NCI-H82 treated with DMSO at 0.1 percent for 48 hours (cell line): ENCODE measurements around the gene SELENOM.
"Not testable (repeated sequence)": the region's sequence is repeated elsewhere in the genome, so short reads cannot be mapped to it uniquely, and the experiment has no call there.

Experiments used
- DNase-seq: peaks from one replicate; lab custom pipeline; 2025; ENCODE audit not compliant: unreplicated experiment; lab: John Stamatoyannopoulos, UW

The SELENOM gene

DNA sequence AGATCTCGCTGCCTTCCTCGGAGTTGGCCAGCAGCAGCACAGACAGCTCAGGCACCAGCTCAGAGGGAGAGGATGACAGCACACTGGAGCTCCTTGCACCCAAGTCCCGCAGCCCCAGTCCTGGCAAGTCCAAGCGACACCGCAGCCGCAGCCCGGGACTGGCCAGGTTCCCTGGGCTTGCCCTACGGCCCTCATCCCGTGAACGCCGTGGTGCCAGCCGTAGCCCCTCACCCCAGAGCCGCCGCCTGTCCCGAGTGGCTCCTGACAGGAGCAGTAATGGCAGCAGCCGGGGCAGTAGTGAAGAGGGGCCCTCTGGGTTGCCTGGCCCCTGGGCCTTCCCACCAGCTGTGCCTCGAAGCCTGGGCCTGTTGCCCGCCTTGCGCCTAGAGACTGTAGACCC, 26.5 kb upstream of the SELENOM start:
- no peak for DNase-seq

DNA sequence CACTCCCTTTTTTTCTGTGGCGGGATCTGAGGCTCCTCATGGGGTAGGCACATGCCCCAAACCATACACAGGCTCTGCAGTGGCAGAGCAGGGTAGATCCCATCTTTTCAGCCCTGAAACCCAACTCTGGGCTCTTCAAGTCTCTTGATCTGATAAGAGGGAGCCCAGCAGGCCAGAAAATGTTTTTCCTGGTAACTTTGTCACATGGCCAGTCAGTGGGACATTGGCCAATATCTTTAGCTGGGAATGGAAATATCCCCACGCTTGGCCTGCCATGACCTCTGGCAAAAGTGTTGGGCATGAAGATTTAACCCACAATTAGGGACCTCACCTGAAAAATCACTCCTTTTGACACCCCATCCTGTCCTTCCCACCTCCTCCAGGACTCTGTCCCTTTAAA, 23.5 kb upstream of the SELENOM start:
- DNase-seq = no peak

DNA sequence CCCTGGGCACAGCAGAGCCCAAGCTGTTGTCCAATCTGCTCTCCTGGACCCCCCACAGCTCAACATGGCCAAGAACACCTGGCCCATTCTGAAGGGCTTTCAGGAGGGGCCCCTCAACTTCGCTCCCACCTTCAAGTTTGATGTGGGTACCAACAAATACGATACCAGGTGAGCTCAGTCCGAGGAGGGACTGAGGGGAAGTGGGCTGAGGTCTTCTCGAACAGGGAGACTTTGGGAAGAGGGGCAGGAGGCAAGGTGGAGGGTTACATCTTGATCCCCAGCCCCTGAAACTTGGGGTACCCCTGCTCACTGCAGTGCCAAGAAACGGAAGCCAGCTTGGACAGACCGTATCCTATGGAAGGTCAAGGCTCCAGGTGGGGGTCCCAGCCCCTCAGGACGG, 20.8 kb upstream of the SELENOM start:
- no peak for DNase-seq

DNA sequence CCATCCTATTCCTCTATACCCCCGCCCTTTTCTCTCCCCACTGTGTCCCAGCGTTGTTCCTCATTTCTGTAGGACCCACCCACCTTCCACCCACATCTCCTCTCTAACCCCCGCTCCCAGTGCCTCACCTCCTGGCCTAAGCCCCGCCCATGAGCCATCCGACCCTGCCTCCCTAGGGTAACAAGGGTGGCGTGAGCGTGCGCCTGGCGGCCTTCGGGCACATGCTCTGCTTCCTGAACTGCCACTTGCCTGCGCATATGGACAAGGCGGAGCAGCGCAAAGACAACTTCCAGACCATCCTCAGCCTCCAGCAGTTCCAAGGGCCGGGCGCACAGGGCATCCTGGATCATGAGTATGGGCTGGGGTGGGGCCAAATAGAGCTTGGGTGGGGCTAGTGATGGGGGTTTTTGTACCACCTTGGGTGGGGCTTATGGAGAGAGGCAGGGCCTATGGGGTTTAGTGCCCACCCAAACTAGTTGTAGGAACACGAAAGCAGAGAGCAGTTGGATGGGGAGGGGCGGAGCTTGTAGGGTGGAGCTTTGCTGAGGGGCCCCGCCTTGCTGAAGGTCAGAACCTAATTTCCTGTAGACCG, 19.9 kb upstream of the SELENOM start:
- DNase-seq = no peak

DNA sequence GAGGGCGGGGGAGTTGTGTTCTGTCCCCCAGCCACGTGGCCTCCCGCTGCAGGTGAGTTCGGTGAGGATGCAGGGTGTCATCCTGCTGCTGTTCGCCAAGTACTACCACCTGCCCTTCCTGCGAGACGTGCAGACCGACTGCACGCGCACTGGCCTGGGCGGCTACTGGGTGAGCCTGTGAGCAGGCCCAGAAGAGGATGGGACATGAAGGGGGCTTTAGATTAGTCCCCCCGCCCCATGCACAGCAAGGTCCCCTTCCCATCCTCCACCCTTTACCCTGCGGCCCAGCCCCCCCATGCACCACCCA, 19.5 kb upstream of the SELENOM start:
- no peak for DNase-seq

DNA sequence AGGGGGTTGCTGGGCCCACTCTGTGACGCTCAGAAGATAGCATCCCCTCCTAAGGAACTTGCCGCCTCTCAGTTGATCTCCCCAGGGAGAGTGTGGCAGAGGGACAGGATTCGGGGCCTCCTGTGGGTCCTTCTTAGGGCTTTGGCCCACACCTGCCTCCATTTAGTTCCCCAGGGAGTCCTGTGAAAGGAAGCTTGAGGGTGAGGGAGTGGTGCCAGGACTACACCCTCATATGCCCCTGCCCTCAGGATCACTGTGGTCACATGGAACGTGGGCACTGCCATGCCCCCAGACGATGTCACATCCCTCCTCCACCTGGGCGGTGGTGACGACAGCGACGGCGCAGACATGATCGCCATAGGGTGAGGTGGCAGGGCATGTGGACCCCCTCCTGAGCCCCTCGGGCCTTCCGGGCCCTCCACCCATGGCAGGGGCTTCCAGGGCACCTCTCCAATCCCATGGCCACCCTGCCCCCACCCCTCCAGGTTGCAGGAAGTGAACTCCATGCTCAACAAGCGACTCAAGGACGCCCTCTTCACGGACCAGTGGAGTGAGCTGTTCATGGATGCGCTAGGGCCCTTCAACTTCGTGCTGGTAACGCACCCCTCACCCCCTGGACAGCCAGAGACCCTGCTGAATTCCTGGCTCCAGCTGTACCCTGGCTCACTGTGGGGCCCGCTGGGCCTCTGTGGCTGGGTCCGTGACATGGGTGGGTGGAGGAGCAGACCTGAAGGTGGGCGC, 18.9 kb upstream of the SELENOM start:
- DNase-seq = no peak

DNA sequence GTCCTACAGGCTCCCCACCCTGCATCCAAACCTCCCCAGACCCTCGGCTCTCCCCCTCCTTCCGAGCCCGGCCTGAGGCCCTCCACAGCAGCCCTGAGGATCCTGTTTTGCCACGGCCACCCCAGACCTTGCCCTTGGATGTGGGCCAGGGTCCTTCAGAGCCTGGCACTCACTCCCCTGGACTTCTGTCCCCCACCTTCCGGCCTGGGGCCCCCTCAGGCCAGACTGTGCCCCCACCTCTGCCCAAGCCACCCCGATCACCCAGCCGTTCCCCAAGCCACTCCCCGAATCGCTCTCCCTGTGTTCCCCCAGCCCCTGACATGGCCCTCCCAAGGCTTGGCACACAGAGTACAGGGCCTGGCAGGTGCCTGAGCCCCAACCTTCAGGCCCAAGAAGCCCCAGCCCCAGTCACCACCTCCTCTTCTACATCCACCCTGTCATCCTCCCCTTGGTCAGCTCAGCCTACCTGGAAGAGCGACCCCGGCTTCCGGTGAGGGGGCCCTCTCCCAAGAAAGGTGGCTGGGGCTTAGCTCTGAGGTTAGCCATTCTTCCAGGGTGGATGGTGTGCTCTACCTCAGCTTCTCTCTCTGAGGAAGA, 18.3 kb upstream of the SELENOM start:
- DNase-seq = no peak

DNA sequence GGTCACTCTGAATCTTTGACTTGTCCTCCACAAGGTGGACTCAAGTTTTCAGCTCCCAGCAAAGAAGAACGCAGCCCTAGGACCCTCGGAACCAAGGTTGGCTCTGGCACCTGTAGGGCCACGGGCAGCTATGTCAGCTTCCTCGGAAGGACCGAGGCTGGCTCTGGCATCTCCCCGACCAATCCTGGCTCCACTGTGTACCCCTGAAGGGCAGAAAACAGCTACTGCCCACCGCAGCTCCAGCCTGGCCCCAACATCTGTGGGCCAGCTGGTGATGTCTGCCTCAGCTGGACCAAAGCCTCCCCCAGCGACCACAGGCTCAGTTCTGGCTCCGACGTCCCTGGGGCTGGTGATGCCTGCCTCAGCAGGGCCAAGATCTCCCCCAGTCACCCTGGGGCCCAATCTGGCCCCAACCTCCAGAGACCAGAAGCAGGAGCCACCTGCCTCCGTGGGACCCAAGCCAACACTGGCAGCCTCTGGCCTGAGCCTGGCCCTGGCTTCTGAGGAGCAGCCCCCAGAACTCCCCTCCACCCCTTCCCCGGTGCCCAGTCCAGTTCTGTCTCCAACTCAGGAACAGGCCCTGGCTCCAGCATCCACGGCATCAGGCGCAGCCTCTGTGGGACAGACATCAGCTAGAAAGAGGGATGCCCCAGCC, 17.6 kb upstream of the SELENOM start:
- no peak for DNase-seq

DNA sequence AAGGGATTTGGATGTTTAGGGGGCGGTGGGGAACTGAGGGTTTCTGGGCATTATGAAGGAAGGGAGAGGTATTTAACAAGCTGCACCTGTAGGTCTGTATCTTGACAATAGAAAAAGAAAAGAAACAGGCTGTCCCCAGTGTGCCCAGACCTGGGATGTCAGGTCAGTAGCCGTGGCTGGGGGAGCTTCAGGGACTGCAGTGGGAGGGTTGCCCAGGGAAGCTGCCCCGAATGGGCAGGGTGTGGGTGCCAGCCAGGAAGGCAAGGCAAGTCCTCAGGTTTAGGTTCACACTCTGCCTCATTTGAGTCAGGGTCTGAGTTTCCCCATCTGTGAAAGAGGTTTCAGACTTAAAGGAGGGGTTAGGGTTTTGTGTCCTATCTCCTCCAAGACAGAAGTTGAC, 16.9 kb upstream of the SELENOM start:
- no peak for DNase-seq

DNA sequence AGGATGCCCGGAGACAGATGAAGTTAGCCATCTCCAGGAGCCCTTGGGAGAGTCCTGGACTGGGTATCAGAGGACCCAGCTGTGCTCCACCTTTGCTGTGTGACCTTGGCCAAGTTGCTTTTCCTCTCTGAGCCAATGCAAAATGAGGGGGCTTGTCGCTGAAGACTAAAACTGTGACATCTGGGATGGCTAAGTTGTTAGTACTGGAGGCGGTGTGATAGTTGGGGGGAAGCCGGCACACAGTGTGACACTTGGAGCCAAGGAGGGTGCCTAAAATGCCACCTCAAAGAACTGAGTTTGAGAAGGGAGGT, 15.9 kb upstream of the SELENOM start:
- no peak for DNase-seq

DNA sequence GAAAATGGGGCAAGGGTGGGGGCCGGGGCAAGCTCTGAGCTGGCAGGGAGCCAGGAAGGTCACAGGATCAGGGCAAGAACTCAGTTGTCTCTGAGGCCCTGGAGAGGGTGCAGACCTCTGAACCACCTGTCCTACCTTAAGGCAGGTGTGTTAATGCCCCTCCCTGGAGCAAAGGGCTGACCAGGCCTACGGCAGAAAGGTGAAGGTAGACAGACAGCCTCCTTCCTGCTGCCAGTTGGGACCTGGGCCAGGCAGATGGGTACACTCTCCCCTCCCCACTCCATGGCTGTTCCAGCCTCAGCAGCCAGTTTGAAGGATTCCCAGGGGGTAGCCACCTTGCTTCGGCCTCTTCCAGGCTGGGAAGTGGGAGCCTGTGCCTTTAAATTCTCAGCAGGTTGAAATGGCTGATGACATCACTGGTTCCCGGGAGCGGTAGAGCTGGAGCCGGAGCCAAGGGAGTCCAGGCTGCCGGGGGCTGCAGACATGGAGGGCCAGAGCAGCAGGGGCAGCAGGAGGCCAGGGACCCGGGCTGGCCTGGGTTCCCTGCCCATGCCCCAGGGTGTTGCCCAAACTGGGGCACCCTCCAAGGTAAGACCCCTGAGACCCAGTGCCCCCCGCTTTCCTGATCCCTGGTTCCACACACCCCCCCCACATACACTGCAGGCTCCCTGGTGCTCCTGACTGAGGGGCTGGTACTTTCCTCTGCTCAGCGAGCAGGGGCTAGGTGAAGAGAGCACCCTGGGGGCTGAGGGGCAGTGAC, 15.3 kb upstream of the SELENOM start, which contains the start of gene INPP5J:
TSS of gene INPP5J (plus strand) at position 435 of the 760 bp plus-strand sequence. CDS start at position 484, 49 bp downstream.
- no peak for DNase-seq

DNA sequence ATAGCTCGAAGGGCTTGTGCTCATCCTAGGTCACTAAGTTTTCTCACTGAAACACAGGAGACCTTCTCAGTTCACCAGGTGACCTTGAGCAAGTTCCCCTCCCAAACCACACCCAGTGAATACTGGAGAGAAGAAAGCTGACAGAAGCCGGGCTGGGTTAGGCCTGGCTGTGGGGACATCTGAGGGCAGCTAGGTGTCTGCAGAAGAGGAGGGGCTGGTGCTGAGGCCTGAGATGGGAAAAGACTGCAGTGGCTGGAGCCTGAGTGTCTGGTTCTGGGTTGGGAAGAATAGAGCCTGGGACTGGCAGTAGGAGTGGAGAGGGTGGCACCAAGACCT, 14.8 kb upstream of the SELENOM start:
- DNase-seq = no peak

DNA sequence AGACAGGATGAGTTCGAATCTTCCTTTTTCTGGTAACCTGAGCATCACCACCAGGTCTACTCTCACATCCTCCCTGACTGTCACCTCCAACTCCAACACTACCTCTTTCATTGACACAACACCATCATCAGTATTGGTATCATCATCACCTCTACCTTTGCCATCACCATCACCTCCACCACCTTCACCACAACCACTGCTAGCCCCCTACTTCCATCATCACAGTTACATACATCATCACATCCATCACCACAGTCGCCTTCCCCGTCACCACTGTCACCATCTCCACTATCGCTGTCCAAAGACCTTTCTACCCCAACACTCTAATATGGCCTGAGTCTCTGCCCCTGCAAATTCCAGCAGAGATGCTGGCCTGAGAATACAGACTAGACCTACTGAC, 14.0 kb upstream of the SELENOM start:
- DNase-seq = no peak

DNA sequence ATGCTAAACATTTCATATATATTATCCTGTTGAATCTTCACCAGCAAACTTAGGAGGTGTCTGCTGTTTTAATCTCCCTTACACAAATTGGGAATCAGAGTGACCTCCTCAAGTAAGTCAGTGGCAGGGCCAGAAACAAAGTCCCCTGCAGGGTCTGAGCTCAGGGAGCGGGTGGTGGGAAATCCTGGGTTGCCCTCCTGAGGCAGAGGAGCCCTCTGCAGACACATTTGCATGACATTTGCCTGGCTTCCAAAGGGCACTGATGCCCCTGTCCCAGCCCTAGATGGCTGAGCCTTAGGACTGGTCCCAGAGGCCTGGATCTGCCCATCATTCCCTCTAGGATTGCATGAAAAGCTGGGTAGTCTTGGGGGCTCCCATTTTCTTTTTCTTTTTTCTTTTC, 13.3 kb upstream of the SELENOM start:
- DNase-seq = no peak

DNA sequence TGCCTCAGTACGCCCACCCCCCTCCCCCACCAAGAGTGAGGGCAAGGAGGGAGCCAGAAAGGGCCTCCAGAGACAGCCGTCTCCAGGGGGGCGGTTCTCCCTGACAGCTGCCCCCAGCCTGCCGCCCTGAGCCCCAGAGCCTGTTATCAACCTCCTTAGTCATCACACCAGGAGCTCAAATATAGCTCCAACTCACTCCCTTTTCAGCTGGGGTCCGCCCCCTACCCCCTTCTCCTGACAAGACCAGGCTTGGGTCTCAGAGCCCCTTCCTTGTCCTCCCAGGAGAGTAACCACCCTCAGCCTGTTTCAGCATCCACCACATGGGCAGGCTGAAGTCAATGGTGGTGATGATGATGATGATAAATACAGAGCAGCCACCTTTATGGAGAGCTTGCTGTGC, 12.9 kb upstream of the SELENOM start:
- no peak for DNase-seq

DNA sequence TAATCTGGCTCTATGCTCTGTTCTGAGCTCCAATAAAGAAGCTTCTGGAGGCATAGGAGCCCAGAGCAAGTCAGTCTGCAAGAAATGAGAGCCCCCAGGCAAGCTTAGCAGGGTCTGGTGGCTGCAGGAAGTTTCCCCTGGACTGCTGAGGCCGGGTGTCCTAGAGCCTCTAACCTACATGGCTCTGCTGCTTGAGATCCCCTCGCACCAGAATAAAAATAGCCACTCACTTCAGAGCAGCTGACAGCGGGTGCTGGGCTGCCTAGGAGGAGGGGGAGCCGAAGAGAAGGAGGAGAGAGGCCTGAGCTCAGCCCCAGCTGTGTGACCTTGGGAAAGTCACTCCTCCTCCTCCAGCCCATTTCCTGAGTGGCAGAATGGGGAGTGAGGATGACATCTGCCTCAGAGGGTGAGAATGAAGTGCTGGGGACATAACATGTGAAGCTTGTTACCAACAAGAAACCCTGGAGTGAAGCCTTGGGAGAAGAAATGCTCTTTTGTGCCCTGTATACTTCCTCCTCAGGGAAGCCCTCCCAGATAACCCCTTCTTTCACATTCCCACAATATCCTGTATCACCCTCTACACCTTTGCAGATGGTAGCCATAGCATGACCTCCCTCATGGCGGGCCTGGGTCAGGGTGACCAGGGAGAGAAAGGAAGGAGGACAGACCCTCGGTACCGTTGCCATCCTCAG, 11.8 kb upstream of the SELENOM start:
- no peak for DNase-seq

DNA sequence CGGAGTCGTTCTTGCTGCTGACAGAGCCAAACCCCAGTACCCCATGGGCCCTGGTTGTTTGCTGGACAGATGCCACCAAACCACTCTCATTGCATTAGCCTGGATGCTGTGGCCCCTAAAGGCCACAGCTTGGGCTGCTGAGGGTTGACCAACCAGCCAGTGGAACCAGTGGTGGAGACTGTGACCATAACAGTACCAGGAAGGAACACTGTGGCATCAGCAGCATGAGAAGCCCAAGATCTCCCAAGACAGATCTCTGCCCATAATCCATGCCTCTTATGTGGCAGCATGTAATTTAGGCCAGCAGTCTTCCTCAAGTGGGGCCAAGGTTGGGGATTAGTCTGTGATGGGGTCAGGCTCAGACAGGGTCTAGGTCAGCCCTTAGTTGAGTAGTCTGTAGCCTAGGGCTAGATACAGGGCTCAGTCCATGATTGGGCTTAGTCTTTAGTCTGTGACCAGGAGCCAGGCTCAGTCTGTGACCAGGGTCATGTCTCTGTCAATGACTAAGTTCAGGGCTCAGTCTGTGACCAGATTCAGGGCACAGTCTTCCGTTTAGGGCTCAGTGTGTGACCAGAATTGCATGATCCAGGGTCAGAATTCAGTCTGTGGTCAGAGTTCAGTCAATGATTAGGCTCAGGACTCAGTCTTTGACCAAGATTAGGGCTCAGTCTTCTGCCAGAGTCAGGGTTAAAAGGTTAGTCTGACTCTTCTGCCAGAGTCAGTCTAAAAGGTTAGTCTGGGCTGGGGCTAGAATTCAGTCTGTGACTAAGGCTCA, 10.9 kb upstream of the SELENOM start:
- no peak for DNase-seq

DNA sequence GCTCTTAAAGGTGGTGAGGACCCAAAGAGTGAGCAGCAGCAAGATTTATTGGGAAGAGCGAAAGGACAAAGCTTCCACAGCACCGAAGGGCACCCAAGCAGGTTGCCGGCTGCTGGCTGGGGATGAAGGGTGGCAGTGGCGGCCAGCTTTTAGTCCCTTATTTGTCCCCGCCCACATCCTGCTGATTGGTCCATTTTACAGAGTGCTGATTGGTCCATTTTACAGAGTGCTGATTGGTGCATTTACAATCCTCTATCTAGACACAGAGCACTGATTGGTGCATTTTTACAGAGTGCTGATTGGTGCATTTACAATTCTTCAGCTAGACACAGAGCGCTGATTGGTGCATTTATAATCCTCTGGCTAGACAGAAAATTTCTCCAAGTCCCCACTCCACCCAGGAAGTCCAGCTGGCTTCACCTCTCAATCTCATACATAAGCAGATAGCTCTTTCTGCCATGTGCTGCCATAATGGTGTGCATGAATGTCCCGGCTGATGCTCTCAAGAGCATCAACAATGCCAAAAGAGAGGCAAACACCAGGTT, 5.3 kb upstream of the SELENOM start:
- DNase-seq = not testable (repeated sequence)

DNA sequence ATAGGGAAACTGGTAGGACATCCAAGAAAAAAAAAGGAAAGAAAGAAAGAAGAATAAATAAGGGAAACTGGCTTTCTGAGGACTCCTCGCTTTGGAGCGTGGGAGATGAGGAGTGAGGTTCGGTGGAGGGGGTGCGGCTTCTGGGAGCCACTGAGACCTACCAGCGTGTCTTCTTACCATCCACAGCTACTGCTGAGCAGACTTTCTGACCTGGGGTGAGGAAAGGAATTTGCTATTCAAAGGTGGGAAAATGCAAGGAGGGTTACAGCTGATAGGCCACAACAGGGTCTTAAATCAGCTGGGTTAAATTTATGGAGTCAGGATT, 488 bp upstream of the SELENOM start:
- no peak for DNase-seq

DNA sequence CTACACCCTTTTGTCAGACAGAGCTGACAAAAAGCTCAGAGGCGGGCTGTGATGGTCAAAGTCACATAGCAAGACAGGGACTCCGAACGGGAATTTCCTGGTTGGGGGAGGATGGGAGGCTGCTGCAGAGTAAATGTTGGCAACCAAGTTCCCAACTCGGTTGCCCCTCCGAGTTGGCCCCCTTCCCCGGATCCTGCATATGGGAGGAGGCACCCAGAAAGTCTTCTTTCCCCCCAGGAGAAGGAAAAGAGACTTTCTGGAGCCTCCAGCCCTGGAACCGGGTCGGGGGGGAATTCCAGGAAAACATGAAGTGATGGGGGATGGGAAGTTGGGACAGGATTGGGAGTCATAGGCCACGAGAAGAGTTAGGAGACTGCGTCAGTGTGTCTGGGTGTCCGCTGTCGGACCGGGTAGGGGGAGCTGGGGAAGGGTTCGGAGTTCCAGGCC, 614 bp downstream of the SELENOM start:
- DNase-seq = no peak
